DMS114 treated with DMSO at 0.1 percent for 48 hours (cell line): Measurements from ENCODE around the gene ORC4.
A peak's percentile ranks its signal among the peaks of the same experiment; 100 is the strongest.

Experiments
- DNase-seq: peaks from one replicate; lab custom pipeline; 2025; ENCODE audit not compliant: unreplicated experiment; lab: John Stamatoyannopoulos, UW

ORC4 gene

DNA sequence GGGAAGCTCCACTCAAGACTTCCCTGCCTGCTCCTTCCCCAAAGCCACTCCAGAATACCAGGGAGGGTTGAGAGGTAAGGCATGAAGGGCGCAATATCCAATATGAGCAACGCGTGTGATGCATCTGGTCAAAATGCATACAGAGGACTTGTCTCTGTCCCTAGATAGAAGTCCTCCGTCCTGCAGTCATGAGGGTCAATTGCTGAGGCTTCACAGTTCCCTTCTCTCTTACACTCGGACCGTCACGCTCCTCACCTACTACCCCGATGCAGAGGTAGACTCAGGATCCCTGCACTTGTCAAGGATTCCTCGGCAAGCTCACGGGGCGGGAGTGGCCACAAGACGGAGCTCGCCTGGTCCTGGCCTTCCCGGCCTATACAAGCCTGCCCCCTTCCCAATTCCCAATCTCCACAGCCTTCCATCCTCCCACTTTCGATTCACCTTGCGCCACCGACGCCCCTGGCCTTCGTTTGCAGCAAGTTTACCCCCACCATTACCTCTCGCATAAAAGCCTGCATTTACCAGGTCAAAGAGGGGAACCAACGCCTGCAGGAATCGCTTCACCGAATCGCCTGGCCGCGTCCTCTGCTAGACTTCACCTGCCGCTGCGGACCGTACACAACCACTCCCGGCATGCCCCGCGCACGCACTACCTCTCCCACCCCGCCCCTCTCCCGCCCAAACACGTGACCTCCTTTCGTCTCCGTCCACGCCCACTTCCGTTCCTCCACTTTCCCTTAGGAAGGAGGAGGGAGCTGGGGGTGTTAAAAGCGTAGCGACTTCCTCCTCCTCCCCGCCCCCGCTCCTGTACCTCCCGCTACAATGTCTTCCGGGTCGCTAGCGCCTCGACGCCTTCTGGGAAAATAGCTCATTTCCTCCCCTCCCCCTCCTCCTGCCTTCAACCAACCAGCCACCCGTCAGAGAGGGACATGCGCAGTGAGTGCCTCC, at the start of gene ORC4:
ORC4 (minus strand) TSS at position 627 of the 948 bp plus-strand sequence. CDS start 44,779 bp downstream, outside the sequence.
- DNase-seq: peak; percentile 92

DNA sequence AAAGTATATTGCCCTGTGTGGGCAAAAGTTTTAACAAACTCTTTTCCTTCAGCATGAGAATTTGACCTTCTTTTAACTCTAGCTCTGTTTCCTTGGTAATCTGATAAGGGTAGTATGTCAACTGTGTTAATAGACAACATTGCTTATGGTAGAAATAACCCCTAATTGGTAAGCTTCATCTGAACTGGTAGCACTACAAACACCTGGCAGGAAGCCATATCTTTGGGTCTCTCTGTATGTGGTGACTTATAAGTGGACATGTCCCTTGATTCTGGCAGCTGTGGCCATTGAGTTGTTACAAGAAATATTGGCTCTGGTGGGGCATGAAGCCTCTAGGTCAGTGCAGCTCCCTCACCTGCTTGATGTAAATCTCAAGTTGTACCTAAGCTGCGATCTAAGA, 47.3 kb upstream of the ORC4 start:
- DNase-seq: no peak

DNA sequence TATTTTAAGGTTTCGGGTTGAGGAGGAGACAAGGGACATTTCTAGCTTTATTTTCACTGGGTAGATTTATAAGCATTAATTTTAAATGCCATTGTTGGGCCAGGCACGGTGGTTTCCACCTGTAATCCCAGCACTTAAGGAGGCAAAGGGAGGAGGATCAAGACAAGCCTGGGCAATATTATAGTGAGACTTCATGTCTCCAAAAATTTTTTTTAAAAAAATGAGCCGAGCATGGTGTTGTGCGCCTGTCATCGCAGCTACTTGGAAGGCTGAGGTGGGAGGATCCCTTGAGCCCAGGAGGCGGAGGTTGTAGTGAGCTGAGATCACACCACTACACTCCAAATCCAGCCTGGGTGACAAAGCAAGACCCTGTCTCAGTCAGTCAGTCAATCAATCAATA, 45.4 kb upstream of the ORC4 start:
- no peak for DNase-seq

DNA sequence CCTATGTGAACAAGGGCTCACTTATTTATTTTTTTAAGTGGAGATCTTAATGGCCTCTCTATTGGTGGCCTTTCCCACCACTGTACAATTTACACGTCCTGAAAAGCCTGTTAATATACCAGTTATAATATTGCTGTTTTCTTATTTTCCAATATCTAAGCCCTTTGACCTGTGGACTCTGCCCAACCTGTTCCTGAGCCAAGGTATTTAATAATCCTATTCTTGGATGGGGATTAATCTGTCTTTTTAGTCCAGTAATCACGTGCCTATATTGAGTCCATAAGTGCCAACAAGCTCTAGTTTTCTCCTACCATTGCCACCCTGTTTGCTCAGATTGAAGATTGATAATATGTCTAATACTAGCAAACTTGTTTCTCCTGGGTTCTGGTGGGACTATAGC, 43.1 kb upstream of the ORC4 start:
- DNase-seq: no peak

DNA sequence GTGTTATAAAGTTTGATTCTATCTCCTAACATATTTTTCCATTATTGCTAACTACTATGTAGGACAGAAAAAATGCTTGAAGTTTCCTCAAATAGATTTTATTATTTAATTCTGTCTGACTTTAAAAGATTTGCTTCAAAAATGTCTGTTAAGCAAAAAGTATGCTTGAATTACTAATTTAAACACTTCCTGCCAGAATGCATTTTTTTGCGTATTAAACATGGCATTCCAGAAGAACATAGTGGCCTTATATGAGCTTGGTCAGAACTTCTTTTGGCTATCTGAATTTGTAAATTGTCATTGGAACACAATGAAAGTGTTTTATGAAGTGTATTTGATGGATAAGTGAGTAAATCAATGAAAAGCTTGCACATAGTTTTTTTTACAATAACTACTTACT, 38.1 kb upstream of the ORC4 start:
- DNase-seq: no peak

DNA sequence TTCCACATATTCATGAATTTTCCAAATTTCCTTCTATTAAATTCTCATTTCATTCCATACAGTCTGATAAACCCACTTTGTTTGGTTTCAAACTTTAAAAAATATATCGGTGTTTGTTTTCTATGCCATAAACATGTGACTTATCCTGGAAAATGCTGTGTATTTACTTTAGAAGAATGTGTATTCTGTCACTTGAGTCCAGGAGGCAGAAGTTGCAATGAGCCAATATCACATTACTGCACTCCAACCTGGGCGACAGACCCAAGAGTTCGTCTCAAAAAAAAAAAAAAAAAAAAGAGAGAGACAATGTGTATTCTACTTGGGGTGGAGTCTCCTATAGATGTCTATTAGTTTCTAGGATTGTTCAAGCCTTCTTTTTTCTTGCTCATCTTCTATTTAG, 32.1 kb upstream of the ORC4 start:
- DNase-seq: no peak

DNA sequence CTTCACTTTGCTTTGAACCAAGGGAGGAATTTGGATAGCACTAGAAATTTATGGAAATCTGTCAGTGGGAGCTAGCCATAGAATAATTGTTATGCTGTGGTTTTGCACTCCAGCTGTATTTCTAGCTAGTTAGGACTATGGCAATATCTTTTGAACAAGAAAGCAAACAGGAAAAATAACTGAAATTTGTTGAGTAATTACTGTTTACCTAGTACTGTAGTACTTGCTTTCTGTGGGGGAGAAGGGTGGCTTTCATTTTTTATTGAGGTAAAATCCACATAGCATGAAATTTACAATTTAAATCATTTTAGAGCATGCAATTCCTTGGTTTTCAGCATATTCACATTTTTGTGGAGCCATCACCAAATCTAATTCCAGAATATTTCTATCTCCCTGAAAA, 28.7 kb upstream of the ORC4 start:
- DNase-seq: no peak

DNA sequence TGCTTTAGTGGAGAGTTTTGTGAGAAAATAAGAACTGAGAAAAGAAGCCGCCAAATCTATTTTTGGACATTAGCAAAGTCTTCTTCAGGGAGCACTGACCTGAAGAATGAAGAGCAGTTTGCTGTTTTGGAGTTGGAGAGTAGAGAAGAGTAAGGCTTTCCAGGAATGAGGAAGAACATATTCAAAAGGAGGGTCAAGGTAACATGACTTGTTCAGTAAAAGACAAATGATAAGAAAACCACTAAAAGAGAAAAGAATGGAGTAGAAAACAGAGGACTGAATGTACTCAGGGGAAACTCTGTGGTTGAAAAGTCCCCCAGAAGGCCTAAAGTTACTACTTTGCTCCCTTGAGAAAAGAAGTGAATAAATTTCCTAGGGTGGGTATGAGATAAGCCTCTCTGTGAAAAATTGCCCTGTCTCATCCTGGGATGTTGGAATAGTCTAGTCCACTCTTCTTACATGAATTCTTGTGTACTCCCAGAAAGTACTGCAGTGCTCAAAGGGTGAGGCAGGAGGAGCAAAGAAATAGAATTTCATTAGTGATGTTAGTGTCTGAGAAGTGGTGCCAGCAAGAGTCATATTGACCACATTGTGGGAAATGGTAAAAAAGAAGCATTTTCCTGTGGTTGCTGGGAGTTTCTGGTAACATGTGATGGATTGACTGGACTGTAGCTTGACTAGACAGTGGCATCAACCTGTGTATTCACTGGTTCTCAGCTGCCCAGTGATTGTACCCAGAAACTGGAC, 28.1 kb upstream of the ORC4 start:
- no peak for DNase-seq

DNA sequence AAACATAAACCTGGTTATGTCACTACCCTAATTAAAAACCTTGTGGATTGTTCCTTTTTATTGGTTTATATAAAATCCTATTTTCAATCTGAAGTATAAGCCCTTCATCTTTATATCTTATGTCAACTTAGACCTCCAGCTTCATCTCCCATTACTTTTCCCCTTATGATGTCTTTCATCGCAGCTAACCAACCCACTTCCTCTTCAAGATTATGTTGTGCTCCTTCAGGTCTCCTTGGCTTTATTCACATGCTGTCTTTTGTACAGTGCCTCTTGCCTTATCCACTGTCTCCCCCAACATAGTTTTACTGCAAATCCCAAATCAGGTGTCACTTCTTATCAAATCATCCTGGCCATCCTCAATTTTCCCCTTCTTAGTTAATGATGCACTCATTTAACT, 26.3 kb upstream of the ORC4 start:
- no peak for DNase-seq

DNA sequence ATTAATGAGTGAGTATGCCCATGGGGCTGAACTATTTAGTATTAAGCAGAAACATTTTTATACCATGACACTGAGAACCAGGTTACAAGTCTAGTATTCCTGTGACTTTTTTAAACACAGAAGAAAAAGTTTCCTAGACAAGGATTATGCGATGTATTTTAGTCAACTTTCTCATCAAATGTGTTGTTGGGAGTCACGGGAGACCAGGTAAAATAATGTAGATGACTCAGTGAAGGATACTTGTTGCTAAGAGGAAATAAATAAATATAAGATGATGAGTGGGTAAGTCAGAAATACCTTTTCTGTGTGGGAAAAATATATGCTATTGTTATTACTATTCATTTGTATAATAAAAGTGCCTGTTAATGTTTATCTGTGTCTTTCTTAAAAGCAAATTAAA, 23.8 kb upstream of the ORC4 start:
- DNase-seq: no peak

DNA sequence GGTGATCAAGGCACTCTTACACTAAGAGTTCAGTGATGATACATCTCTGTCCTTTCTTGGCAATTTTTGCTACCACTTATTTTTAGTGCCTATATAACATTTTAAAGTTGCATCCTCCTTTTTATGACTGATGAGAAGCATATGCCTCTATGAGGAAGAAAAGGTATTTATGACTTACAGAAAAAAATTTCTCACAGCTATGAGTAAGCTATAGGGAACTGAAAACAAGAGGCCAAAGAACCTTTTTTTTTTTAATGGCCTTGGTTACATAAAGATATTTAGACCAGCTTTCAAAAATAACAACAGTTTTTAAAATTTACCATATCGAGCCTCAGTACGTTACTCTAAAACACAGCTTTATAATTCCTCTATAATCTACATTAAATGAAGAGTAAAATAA, 21.7 kb upstream of the ORC4 start:
- no peak for DNase-seq

DNA sequence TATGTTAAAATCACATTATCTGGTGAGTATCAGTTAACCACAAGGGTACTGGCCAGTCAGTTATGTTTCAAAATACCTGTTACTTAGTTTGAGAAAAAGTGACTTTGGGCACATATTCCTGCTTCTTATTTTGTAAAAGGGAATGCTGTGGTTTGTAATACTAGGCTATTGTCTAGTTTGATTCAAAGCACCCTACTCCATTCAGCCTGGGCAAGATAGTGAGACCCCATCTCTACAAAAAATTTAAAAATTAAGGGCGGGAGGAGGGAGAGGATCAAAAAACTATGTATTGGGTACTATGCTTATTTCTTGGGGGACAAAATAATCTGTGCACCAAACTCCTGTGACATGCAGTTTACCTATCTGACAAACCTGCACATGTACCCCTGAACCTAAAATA, 19.2 kb upstream of the ORC4 start:
- DNase-seq: no peak

DNA sequence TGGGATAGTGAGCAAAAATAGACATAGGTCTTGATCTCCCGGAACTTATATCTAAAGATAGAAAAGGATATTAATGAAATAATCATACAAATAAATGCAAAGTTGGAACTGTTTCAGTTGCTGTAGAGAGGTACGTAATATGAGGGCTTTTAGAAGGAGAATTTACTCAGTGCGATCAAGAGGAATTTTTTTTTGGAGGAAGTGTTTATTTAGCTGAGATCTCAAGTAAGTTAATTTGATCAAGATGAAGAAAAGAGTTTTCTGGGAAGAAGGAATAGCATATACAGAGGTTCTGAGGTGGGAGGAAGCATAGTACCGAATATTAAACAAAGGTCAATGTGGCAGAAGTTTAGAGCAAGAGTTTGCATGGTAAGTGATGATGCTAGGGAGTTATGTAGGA, 11.7 kb upstream of the ORC4 start:
- DNase-seq: no peak

DNA sequence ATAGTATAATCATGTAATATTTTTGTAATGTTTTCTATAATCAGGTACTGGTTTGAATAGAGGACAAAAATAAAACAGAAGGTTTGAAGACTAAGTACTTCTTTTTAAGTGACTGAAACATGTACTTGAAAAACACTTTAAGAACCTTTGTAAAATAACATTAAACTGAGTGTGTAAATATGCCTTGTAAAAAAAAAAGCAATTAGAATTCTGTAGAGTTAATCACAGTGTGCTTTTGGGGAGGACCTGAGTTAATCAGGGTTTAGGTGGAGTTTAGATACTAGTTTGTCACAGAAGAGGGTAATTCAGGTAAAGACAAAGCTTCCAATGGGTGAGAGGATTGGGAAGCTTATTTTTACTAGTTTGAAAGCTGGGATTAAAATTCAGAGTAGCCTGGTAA, 10.6 kb upstream of the ORC4 start:
- no peak for DNase-seq

DNA sequence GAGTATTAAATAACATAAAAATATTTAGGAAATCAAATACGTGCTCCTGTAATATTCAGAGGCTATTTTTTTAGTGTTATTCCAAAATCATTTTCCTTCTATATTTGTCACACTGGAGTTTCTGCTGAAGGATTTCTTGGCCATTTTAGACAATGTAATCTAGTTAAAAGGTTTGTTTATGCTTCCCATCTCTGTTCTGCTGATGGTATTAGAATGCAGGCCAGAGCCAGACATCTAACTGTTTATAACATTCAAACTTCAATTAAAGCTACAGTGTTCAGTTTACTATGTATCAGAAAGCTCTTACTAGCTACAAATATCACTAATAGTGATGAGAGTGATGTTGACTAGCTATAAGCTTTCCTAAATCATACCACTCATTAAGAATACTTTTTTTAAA, 8.2 kb upstream of the ORC4 start:
- no peak for DNase-seq

DNA sequence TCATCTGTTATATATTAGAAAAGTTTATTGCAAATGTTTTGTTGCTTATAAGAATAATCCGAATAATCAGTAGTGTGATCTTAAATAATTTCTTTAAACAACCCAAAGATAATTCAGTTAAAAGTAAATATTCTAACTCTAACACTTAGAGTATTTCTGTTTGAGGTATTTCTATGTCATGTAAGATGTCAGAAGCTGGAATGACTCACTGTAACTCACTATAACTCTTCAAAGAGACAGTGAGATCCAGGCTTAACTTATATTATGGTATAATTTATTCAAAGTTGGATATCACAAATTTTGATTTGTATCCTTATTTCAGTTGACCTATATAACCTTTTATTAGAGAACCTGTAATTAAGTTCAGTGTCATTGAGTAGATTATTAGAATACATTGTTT, 7.3 kb upstream of the ORC4 start:
- no peak for DNase-seq

DNA sequence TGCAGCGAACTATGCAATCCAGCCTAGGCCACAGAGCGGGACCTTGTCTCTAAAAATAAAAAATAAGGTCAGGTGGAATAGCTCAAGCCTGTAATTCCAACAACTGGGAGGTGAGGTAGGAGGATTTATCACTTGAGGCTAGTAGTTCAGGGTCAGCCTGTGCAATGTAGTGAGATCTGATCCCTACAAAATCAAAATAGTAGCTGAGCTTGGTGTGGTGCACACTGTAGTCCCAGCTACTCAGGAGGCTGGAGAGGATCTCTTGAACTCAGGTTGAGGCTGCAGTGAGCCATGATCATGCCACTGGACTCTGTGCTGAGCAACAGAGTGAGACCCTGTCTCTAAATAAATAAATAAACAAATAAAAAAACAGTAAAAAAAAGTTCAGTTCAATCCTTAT, 6.0 kb upstream of the ORC4 start:
- DNase-seq: no peak

DNA sequence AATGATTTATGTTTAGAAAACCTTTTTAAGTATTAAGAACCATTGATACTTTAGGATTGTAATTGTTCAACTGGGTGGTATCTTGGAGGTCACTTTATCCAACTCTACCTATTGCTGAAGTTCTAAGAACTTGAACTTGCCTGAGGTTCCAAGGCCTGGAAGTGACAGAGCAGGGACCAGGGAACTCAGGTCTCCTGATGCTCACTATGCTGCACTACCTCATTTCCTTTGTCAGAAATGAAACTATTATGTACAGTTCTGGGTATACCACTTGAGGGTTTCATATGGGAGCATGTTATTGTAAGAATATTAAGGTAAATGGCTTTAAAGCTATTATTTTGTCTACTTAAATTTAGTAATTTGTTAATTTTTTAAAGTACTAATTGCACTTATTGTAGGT, 3.3 kb upstream of the ORC4 start:
- DNase-seq: no peak

DNA sequence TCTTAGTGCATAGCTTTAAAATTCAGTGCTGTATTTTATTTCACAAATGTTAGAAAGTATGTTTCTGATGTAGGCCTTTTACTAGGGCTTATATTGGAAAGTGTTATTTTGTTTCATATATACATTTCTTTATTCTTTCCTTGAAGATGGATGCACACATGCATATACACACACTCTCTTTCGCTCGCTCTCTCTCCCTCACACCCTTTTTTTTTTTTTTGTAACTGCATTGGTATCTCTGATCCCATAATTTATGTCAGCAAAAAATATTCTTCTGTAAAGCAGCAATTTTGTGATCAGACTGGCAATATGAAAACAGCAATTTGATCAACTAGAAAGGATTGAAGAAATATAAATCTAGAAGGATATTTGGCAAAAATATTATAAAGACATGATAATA, 2.3 kb upstream of the ORC4 start:
- no peak for DNase-seq

DNA sequence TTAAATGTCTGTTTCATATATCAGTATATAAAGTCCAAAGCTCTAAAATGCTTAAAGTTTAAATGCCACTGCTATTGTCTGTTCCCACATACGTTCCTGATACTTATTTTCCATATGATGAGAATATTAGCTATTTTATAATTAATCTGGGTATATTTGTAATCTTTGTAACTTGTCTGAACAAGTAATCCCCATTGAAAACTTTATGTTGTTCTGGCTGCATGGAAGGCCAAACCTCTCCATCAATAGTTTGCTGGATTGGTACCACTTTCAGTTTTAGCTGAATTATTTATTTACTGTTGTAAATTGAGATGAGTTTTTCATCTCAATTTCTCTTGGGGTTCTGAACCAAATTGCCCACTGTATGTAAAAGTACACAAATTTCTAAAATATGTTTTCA, 1.8 kb upstream of the ORC4 start:
- DNase-seq: no peak

DNA sequence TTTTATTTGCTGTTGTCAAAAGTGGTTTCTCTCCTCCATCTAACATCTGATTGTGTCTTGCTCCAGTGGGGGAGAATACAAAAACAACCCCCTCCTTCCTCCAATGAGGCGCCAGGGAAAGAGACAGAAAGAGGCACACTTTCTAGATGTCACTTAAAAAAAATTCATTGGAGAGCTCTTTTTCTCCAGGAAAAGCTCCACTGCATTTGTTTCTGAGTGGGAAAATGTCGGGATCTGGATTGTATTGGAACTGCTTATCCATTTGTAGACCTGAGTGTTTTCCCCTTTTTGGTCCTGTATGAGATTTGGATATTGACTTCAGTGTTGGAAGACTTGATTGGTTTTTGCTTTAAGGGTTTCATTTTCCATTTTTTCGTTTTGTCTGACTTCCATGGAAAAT, 1.3 kb upstream of the ORC4 start:
- DNase-seq: no peak

DNA sequence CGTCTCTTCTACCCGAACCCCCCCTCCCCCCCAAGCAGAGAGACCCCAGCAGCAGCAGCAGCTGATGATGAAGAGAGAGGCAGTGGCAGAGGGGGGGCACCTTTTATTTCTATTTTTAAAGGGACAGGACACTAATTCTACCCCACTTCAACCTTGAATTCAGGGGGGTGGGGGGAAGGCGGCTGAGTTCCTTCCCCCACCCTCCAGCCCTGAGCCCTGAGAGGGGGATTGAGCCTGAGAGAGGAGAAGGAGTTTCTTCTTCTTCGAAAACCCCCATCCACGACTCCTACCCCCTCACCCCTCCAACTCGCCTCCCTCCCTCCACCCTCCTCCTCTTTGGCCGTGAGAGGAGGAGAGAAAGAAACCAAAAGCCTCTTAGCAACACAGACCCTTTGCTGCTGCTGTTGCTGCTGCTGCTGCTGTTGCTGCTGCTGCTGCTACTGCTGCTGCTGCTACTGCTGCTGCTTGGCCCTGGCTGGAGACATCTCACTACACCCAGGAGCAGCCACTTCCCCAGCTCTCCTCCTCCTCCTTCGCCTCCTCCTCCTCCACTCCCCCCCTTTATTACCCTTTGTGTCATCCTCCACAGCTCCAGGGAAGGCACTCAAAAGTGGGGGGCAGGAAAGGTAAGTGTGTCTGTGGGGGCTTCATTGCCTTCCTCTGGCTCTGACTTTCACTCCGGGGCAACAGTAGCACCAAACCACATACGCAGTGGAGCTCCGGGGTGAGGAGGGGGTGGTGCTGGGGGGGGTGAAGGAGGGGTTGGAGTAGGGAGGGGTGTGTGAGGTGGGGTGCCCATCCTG, 723 bp upstream of the ORC4 start, which contains the start of gene MBD5:
MBD5 (plus strand) TSS at position 33 of the 803 bp plus-strand sequence.
- peak; percentile 34 for DNase-seq
